ENCODE results near the gene SNX25.
"Not testable (repeated sequence)": the region's sequence is repeated elsewhere in the genome, so short reads cannot be mapped to it uniquely, and the experiment has no call there.

Gene SNX25

GRCh38 chr4:185235119-185235842, 25.9 kb downstream of the SNX25 start:
- FAIRE-seq, result no peak

DNA sequence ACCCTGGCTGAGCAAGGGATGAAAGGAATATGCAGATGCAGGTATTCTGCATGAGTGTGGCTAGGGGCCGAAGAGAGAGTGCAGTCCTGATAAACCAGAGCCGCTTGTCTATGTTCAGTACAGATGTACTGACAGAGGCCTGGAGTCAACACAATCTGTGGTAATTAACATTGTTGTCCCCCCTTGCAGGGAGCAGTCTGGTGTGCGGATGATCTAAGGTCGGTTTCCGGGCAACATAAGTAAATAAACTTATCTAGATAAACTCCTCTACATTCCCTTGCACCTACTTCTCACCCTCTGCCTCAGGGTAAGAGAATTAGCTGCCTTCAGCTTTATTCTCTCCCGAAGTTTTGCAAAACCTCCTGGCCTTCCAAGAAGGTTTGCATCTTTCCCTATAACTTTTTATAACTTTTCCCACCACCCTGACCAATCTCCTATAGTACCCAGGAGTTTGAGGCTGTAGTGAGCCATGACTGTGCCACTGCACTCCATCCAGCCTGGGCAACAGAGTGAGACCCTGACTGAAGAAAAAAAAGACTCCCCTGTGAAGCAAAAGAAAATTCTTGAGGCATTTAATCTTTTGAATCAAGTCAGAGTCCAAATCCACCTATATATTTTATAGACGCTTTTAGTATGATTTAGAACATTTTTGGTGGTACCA, 26.6 kb downstream of the SNX25 start:
- FAIRE-seq, result no peak

GRCh38 chr4:185237175-185237574, 27.8 kb downstream of the SNX25 start:
- no peak for FAIRE-seq

- no peak for FAIRE-seq
Observed at GRCh38 chr4:185238215-185238681, 28.9 kb downstream of the SNX25 start.

GRCh38 chr4:185238750-185239149, 29.4 kb downstream of the SNX25 start:
- no peak for FAIRE-seq

DNA sequence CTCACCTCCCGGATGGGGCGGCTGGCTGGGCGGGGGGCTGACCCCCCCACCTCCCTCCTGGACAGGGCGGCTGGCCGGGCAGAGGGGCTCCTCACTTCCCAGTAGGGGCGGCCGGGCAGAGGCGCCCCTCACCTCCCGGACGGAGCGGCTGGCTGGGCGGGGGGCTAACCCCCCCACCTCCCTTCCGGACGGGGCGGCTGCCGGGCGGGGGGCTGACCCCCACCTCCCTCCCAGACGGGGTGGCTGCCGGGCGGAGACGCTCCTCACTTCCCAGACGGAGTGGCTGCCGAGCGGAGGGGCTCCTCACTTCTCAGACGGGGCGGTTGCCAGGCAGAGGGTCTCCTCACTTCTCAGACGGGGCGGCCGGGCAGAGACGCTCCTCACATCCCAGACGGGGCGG, 31.1 kb downstream of the SNX25 start:
- not testable (repeated sequence) for FAIRE-seq

DNA sequence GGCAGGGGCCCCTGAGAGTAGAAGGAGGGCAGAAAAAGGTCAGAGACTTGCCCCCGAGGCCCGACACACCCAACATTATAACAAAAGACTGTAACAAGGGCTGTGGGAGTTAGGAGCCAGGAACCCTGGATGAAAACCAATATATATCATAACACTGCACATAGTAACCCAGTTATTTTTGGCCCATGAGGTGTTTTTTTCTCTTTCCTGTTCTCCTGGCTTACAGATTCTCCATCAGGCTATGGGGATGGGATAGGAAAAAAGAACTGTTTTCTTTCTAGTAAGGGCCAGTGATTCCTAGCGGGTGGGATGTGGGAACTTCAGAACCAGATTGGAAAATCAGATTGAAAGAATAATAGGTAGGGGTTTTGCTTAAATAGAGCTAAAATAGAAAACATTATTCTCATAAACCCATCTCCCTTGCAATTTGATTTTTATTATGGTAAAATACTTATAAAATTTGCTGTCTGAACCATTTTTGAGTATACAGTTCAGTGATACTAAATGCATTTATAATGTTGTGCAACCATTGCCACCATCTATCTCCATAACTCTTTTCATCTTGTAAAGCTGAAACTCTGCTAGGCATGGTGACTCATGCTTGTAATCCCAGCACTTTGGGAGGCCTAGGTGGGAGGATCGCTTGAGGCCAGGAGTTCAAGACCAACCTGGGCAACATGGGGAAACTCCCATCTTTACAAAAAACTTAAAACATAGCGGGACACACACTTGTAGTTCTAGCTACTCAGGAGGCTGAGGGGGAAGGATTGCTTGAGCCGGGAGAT, 33.5 kb downstream of the SNX25 start:
- no peak for FAIRE-seq

DNA sequence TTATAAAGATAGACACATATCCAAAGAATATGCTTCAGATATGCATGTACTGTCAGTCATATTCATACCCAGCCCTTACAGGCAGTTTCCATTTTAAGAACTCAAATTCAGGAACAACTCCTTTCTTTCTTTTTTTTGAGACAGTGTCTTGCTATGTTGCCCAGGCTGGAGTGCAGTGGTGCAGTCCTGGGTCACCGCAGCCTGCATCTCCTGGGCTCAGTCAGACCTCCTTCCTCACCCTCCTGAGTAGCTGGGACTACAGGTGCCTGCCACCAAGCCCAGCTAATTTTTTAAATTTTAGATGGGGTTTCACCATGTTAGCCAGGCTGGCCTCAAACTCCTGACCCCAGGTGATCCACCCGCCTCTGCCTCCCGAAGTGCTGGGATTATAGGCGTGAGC, 34.5 kb downstream of the SNX25 start:
- FAIRE-seq, result no peak

- FAIRE-seq, result no peak
Observed at GRCh38 chr4:185244763-185245162, 35.4 kb downstream of the SNX25 start.

DNA sequence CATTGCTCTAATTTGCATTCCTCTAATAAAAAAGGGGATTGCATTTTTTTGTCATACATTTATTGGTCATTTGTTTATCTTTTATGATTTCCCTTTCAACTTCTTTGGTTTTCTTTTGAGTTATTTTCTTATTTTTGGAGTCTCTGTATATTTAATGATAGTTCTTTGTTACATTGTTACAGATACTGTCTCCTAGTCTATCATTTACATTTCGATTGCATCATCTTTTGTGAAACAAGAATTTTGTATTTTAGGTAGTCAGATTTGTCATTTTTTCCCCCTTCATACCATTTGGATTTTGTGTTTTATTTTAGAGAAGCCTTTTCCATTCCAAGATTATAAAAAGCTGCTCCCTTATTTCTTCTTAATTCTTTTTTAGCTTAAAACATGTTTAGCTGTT, 37.1 kb downstream of the SNX25 start:
- no peak for FAIRE-seq

GRCh38 chr4:185247151-185247550, 37.8 kb downstream of the SNX25 start:
- peak; percentile 89 for FAIRE-seq

GRCh38 chr4:185248393-185249039, 39.1 kb downstream of the SNX25 start:
- FAIRE-seq, result no peak

GRCh38 chr4:185249105-185249504, 39.7 kb downstream of the SNX25 start:
- FAIRE-seq, result no peak

GRCh38 chr4:185254434-185254833, 45.0 kb downstream of the SNX25 start:
- no peak for FAIRE-seq

DNA sequence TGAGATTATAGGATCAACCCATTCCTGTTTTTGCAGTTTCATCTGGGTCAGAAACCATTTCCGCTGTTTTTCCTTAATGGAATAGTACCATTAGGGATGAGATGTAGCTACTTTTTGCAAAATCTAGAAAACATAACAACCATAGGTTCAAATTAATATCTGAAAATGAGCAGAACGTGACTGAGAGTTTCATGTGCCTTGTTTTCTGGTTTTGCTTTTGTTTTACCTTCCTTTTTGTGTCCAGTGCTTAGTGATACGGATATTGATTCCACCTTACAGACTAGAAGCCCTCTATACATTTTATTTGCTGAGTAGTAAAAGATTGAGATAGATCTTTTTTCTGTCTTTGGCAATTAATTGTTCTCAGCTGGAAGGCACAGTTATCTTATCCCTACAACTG, 46.5 kb downstream of the SNX25 start:
- no peak for FAIRE-seq

GRCh38 chr4:185256446-185256845, 47.0 kb downstream of the SNX25 start:
- no peak for FAIRE-seq

DNA sequence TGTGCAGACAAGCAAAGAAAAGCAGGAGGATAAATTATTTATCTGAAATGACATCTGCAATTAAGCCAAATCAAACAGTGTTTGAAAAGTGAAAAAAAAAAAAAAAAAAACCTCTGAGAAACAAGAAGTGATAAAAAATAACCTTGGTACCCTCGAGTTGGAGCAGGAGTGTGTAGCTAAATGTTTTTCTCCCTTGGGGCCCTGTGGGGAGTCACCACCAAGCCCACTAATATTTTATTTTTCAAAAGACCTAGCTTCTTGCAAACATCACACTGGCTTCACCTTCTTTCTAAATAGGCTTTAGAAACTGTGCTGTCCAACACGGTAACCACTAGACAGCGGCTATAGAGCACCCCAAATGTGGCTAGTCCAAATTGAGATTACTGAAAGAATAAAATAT, 47.7 kb downstream of the SNX25 start:
- no peak for FAIRE-seq

DNA sequence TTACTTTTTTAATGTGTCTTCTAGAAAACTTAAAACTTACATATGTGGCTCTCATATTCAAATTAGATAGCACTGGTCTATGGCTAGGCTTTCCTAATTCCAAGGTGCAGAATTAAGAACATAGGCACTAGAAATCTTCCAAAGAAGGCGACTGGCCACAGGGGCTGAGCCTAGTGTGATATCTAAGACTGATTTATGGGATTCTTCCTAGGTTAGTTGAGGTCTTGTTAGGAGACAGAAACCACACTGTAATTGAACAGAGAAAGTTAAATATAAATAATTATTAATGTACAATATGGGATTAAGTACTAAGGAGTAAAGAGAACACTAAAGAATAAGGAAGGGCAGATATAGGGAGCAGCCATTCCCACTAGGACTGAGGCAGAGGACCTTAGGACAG, 48.3 kb downstream of the SNX25 start:
- no peak for FAIRE-seq

DNA sequence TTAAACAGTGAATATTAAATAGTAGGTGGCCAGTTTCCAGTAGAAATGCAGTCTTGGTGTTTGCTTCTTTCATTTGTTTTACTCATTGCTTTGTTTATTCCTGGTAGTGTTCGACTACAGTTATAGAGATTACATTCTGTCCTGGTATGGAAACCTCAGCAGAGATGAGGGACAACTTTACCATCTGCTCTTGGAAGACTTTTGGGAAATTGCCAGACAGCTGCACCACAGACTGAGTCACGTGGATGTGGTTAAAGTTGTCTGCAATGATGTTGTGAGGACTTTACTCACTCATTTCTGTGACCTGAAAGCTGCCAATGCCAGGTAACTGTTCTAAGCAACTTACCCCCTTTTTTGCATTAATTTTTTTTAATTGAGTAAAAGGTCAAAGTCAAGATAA, 49.3 kb downstream of the SNX25 start:
- peak; percentile 87 for FAIRE-seq

GRCh38 chr4:185259719-185260118, 50.3 kb downstream of the SNX25 start:
- no peak for FAIRE-seq

DNA sequence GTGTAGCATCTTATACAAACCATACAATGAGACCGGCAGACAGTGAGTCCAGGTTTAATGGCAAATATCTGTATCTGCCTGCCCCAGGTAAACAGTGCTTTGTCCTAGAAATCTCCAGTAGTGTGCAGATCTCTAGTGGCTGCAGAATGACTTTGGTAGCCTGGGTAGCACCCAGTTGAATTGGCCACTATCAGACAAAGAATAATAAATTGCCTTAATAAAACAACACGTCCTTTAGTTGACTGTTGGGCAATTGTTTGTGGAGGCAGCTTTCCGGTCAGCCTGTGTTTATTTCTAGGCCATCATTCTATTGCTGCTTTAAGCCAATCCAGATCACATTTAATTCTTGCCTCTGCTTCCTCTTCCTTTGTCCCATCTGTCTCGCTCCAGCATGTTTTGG, 52.5 kb downstream of the SNX25 start:
- no peak for FAIRE-seq

DNA sequence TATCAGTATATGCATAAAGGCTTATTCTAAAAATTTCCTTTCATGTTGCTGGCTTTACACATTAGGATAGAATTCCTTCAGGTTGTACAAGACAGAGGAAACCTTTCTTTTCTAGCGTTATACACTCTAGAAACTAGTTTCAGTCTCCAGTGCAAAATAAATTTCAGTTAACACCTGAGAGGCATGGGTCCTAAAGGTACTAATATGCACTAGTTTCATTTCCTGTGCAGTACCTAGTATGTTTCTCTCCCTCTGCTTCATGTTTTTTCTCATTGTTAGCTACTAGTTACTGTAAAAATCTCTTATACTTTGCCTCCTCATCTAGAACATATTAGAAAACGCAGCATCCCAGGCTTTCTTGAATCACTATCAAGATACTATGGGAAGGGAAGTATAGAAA, 54.0 kb downstream of the SNX25 start:
- FAIRE-seq, result no peak

DNA sequence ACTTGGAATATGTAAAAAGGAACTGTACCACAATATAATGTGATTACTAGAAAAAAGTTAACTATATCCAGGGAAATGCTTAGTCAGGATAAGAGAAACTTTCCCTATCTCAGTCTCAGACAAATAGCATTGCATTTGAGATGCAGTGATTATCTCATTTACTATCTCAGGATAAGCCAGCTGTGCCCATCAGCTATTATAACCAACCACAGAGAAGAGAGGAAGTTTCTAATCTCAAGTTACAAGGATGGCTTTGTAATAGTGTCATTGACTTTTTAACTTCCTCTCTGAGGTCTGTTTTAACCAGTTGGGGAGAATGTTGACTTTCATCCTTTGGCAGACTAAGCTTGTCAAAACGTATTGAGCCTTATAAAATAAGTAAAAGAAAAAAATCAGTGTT, 56.5 kb downstream of the SNX25 start:
- FAIRE-seq, result no peak

Data from islet of Langerhans (tissue), 1 donor.